Skin epidermis (tissue), 12 donors: Measurements from ENCODE around the gene BLM.
"Not testable (repeated sequence)": the region's sequence is repeated elsewhere in the genome, so short reads cannot be mapped to it uniquely, and the experiment has no call there.

Experiments used
- H3K27ac ChIP-seq, 21 experiments: fragments of 200-600 bp; sonication (generic) in 11 of 21; one replicate each; pipeline ENCODE4 v1.5.0; 2020; ENCODE audit warnings: mild to moderate bottlenecking in 3 of 21, inconsistent platforms in 2 of 21, moderate library complexity in 2 of 21
- H3K4me3 ChIP-seq, 7 experiments: fragments of 200-600 bp; sonication (generic) in 2 of 7; one replicate each; pipeline ENCODE4 v1.5.0; 2020; ENCODE audit warnings: inconsistent platforms in 2 of 7, mild to moderate bottlenecking in 2 of 7, moderate library complexity in 1 of 7

BLM gene

DNA sequence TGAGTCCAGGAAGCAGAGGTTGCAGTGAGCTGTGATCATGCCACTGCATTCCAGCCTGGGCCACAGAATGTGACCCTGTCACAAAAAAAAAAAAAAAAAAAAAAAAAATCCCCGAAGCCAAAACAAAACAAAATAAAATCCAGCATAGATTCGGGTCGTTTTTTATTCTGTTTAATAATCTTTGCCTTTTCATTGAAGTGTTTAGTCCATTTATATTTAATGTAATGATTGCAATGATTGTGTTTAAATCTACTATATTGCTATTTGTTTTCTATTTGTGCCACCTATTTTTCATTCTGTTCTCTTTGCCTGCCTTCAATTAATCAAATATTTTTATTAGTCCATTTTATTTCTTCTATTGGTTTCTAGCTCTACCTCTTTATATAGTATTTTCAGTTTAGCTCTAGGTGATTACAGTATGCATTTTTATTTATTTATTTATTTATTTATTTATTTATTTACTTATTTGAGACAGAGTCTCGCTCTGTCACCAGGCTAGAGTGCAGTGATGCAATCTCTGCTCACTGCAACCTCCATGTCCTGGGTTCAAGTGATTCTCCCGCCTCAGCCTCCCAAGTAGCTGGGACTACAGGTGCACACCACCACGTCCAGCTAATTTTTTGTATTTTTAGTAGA lies 27.7 kb upstream of the BLM start:
- not testable (repeated sequence) for H3K27ac ChIP-seq

DNA sequence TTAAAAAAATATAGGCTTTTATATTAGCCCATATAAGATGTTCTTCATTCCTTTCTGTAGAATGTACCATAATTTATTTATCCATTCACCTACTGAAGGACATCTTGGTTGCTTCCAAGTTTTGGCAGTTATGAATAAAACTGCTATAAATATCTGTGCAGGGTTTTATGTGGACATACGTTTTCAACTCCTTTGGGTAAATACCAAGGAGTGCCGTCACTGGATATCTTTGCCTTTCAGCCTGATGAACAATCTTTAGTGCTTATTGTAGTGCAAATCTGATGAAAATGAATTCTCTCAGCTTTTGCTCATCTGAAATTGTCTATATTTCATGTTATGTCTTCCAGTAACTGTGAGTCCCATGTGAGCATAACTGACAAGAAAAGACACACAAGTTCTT lies 26.6 kb upstream of the BLM start:
- no peak overlapping the region for H3K27ac ChIP-seq
- H3K4me3 ChIP-seq = no peak overlapping the region

More for the DNA sequence above, 27.7 kb upstream of the BLM start:
- not testable (repeated sequence) for H3K4me3 ChIP-seq

DNA sequence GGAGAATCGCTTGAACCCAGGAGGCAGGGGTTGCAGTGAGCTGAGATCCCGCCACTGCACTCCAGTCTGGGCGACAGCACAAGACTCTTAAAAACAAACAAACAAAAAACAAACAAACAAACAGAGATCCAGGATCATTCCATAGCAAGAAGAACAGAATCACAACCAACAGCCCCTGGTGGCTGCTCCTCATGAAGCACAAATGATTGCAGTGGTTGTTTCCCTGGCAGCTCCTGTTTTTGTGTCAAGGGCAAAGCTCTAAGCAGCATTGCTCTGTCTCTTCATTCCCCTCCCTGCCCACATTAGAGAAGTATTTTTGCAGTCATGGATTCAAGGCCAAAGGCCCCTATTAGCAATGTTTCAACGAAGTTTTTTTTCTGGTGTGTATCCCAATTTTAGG lies 25.8 kb upstream of the BLM start:
- no peak overlapping the region for H3K4me3 ChIP-seq
- H3K27ac ChIP-seq = no peak overlapping the region

DNA sequence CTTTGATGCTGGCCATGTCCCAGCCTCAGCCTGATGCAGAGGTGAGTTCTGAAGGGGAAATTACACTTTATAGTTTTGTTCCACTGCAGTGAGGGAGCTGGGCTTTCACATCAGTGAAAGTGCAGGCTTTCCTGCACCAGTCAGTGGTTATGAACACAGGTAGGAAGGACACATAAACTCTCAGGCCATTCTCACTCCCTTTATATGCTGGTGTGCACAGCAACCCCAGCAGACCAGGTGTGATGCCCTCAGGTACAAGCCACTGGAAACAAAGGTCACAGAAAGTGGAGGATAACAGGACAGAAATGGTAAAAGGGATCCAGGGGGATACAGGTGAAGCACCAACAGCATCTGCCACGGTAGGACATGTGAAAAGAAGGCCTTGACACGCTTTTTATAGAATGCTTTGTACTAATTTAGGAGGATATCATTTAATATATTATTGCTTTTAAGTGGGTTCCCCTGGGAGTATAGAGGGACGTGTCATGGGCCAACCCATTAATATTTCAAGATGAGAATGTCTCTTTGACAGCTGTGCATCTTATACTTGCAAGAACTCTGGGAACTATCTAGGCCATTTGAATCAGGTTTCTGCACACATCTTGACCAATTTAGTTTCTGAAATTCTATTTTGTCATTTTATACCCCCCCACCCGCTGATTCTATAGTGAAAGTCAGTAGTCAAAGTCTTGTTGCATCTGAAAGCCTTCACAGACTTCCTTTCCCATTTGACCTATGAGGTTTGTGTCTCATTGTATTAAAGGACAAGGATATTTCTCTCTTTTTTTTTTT lies 25.0 kb upstream of the BLM start:
- Histone ChIP-seq H3K27ac (no peak overlapping the region), H3K4me3 (no peak overlapping the region)

DNA sequence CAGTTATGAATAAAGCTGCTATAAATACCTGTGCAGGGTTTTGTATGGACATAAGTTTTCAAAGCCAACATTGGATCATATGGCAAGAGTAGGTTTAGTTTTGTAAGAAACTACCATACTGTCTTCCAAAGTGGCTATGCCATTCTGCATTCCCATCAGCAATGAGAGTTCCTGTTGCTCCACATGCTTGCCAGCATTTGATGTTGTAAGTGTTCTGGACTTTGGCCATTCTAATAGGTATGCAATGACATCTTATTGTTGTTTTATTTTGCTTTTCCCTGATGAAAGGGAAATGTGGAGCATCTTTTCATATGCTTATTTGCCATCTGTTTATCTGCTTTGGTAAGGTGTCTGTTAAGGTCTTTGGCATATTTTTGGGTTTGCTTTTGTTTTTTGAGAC lies 22.2 kb upstream of the BLM start:
- Histone ChIP-seq H3K4me3 (no peak overlapping the region), H3K27ac (no peak overlapping the region)

DNA sequence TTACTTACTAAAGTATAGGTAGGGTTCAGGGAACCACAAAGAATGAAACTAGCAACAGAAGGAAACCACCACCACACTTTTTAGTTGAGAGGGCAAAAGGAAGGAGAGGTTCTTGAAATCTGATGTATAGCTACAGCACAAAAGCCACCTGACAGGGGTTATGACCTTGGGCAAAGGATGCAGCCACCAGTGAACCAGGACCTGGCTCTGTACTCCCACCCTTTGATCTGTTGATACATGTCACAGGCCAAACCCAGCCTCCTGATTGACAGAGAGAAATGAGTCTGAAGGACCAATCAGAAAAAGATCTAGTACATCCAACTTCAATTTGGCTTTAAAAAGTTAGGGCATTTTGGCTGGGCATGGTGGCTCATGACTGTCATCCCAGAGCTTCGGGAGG lies 20.0 kb upstream of the BLM start:
- Histone ChIP-seq H3K27ac (no peak overlapping the region), H3K4me3 (no peak overlapping the region)

DNA sequence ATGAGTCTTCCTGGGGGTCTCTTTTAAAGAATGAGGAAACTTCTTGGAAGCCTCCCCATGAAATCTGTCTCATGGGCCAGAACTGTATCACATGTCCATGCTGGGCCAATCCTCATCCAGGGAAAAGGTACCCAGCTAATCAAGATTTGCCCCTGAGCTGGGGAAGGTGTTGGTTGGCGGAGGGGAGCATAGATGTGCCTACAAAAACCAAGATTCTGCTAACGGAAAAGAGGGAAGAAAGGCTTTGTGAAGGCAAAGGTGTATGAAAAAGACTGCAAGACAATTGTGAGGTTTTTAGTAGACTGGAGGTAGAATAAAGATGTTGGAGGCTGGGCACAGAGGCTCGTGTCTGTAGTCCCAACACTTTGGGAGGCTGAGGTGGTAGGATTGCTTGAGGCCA lies 18.5 kb upstream of the BLM start:
- Histone ChIP-seq H3K4me3 (no peak overlapping the region), H3K27ac (no peak overlapping the region)

DNA sequence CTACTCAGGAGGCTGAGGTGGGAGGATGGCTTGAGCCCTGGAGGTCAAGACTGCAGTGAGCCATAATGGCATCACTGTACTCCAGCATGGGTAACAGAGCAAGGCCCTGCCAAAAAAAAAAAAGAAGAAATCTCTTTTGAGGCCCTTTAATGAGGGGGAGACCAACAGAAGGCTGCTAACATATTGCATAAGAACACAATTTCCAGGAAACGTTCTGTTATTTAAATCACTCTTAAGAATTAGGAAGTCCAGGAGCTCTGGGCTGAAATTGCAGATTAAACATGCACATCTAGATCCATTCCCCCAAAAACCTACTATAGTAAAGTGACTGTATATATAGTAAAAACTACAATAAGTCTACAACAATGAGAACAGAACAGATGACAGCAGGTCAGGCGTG lies 16.1 kb upstream of the BLM start:
- H3K4me3 ChIP-seq = no peak overlapping the region
- H3K27ac ChIP-seq = no peak overlapping the region

DNA sequence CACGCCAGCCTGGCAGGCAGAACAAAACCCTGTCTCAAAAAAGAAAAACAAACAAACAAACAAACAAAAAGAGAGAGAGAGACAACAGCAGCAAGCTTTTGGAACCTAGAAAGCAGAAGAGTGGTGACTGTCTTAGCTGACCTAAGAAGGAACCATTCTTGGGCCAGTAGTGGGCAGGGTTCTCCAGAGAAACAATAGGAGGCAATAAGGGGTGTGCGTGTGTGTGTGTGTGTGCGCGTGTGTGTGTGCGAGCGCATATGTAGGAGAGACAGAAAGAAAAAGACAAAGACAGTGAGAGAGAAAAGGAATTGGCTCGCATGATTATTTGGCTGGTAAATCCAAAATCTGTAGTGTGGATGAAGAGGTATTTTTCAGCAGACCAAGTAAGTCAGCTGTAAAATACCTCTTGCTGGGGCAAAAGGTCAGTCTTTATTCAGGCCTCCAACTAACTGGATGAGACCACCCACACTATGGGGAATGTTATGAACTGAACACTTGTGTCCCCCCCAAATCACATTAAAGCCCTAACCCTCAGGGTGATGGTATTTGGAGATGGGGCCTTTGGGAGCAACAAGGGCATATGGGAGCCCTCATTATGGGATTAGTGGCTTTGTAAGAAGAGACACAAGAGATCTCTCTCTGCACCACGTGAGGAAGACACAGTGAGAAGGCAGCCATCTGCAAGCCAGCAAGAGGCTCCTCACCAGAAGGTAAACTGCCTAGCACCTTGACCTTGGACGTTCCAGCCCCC lies 15.1 kb upstream of the BLM start:
- H3K4me3 ChIP-seq = no peak overlapping the region
- H3K27ac ChIP-seq = no peak overlapping the region

DNA sequence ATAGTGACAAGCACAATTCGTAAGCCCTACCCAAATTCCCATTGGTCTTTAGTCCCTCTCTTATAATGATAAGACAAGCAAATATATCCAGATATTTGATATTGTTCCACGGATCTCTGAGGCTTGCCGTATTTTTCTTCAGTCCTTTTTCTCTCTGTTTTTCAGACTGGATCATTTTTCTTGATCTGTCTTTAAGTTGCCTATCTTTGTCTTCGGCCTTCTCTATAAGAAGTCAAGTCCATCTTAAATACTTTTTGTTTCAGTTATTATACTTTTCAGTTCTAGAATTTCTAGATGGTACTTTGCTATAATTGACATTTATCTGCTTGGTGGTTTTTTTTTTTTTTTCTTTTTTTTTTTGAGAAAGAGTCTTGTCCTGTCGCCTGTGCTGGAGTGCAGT lies 13.7 kb upstream of the BLM start:
- H3K4me3 ChIP-seq = no peak overlapping the region
- H3K27ac ChIP-seq = no peak overlapping the region

DNA sequence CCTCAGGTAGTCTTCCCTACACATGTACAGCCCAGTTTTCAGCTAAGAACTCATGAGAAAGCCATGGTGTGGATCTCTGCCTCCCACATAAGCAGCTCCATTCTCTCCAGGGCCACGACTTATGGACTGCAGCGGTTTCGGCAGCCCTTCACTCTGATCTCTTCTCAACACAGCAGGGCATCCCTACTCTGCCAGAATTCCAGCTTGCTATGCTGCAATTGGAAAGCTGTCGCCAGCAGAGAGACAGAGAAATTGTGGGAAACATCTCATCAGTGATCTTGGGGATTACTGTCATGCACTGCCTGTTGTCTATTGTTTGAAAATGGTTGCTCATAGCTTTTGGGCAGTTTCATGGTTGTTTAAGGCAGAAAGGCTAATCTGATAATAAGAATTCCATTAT lies 11.9 kb upstream of the BLM start:
- Histone ChIP-seq H3K4me3 (no peak overlapping the region), H3K27ac (no peak overlapping the region)

DNA sequence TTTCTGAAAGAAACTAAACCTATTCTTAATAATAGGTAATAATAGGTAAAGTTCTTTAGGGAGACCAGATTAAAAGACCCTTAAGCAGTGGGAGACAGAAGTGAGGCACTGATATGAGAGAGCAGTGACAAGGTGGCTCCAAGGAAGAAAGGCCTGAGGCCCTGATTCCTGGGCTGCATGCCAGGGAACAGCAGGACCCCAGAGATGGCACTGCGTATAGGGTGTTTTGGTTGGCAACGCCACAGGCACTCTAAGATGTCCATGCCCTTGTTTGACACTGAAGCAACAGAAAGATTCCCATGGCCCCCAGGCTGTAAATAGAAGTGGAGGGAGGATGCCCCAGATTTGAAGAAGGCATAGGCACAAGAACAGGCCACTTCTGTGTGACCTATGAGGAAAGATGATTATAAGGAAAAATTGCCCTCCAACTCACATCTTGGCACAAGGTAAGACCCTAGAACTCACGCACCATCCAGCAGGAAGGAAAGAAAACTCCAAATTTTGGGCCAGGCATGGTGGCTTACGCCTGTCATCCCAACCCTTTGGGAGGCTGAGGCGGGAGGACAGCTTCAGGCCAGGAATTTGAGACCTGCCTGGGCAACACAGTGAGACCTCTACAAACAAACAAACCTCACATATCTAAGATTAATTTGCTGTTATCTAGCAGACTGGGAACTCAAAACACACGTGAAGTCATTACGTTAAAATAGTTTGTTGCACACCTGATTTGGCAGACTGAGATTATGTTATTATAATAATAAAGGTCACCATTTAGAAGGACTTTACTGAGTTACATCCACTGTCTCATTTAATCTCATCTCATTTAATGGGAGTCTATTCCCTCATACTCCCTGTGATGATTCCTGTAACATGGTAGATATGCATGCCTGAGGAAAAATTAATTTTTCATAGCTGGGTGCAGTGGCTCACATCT lies 10.5 kb upstream of the BLM start:
- H3K27ac ChIP-seq = no peak overlapping the region
- no peak overlapping the region for H3K4me3 ChIP-seq

DNA sequence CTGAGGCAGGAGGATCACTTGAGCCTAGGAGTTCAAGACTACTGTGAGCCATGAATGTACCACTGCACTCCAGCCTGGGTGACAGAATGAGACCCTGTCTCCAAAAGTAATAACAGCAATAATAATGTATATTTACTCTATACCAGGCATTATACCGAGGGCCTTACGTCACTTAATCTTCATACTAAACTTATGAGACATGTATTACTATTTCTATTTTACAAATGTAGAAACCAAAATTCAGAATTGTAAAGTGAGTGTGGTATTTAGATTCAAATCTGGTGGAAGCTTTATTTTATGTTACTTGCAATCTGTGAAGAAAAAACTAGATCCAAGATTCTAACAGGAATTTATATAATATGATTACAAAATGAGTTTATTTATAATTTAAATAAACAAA lies 9.7 kb upstream of the BLM start:
- no peak overlapping the region for H3K4me3 ChIP-seq
- H3K27ac ChIP-seq = no peak overlapping the region

DNA sequence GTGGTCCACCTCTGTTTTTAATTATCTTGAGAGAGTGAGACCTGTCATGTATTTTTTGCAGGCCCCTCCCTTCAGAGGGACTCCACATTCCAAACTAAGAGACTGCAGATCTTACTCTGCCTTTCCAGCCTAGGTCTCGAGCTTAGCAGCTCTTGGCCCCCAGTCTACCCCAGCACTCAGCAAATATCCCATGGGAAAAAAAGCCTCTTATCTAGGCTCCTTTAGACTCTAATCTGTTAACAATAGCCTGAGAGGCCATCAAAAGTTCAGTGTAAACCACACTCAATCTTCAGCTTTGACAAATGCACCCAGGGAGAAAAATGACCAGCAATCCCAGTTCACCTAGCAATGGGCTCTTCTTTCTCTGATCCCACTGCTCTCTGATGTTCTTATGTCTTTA lies 8.6 kb upstream of the BLM start:
- H3K27ac ChIP-seq = no peak overlapping the region
- H3K4me3 ChIP-seq = no peak overlapping the region

DNA sequence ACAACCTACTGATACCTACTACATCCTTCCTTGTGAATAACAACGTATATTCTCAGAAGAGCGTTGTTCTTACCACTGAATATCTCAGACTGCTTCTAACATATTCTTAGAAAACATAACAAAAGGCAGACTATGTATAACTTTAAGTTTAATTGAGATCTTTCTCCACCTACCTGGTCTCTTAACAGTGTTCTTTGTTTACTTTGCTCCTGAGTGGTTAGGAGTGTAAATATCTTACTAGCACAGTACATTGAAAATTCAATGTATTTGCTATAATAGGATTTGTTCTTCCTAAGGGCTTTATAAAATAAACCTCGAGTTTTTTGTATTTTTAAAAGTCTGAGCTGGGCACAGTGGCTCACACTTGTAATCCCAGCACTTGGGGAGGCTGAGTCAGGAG lies 7.9 kb upstream of the BLM start:
- no peak overlapping the region for H3K27ac ChIP-seq
- no peak overlapping the region for H3K4me3 ChIP-seq

DNA sequence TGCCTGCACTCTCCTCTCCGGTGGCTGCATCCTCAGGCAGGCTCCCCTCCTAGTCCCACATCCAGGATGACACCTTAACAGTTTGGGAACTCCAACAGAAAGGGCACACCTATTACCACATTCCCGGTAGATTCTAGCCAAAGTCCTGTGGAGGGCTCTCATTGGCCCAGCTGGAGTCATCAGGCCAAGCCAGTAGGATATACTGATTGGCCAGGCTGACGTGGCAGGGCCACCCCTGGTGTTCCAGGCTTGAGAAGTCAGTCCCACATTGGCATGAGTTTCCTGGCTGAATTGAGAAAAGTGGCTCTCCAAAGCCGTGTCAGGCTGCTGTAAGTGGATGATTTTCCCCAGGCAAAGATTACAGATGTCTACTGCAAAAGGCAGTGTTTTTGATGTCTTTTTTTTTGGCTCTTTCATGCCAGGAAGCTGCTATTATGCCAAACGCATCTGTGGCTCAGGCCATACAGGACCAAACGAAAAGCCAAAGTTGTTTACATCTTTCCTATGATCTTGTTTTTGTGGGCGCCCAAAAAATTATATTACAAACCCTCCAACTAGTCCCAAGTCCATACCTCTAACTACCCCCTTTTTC lies 6.6 kb upstream of the BLM start:
- no peak overlapping the region for H3K4me3 ChIP-seq
- no peak overlapping the region for H3K27ac ChIP-seq

DNA sequence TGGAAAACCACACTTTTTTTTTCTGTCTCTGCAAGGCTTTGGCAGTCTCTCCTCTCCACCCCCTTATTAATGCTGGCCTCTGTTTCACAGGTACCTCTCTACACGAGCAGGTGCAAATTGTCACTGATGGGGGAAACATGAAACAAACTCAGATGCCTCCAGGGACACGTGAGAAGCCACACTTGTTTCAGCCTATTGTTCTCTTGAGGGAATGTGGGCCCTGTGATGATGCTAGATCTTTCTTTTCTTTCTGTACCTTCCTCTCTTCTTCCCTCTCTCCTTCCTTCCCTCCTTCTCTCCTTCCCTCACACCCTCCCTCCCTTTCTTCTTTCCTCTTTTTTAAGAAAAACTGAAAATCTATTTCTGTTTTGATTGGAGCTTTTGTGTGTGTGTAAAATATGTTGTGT lies 5.7 kb upstream of the BLM start:
- H3K4me3 ChIP-seq = no peak overlapping the region
- H3K27ac ChIP-seq = no peak overlapping the region

DNA sequence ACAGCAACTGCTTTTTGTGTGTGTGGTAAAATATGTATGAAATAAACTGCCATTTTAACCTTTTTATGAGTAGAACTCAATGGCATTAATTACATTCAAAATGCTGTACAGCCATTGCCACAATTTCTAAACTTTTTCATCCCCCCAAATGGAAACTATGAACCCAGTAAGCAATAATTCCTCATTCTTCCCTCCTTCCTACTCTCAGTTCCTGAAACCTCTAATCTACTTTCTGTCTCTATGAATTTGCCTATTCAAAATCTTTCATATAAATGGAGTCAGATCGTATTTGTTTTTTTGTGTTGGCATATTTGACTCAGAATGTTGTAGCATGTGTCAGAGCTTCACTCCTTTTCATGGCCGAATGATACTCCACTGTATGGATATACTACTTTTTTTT lies 5.3 kb upstream of the BLM start:
- Histone ChIP-seq H3K27ac (no peak overlapping the region), H3K4me3 (no peak overlapping the region)

DNA sequence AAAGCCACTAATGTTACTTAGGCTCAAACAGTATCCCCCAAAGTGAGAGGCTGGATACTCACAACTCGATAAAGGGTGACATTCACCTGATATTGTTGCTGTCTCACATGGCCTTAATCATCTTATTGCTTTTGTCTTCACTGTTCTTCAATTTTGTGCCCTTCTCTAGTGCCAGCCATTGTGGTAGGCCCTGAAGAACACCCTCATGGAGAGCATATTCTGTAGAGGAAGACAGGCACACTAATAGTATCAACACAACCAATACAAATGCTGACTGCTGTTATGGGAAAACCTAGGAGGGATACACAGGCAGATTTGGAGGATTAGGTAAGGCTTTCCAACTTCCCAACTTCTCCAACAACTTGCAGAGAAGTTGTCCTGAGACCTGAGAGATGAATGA lies 4.1 kb upstream of the BLM start:
- H3K27ac ChIP-seq = no peak overlapping the region
- no peak overlapping the region for H3K4me3 ChIP-seq
